NT2/D1 (cell line): ENCODE results near the gene STK24.

Experiments used
- DNase-seq: peaks from one replicate; pipeline ENCODE4 v3.0.0-alpha.2; 2011; ENCODE audit warnings: low read depth, low spot score
- H3K27me3 ChIP-seq: 2 replicates; pipeline ENCODE4 v1.6.0; 2011; ENCODE audit warnings: mild to moderate bottlenecking; ENCODE audit not compliant: insufficient read length, insufficient read depth
- H3K36me3 ChIP-seq: 2 replicates; pipeline ENCODE4 v1.6.1; 2011; ENCODE audit warnings: mild to moderate bottlenecking, low read length, mixed read lengths; ENCODE audit not compliant: insufficient read depth, insufficient read length
- H3K4me1 ChIP-seq: 2 replicates; pipeline ENCODE4 v1.5.1; 2011; ENCODE audit not compliant: insufficient read depth, insufficient read length
- H3K4me3 ChIP-seq: 2 replicates; pipeline ENCODE4 v1.5.1; 2011; ENCODE audit warnings: low read depth; ENCODE audit not compliant: insufficient read length
- H3K9ac ChIP-seq: 2 replicates; pipeline ENCODE4 v1.6.0; 2011; ENCODE audit warnings: low read depth; ENCODE audit not compliant: insufficient read length
- H3K9me3 ChIP-seq: 2 replicates; pipeline ENCODE4 v1.5.1; 2011; ENCODE audit warnings: mild to moderate bottlenecking, low read length; ENCODE audit not compliant: insufficient read depth
- SUZ12 ChIP-seq: IDR thresholded peaks from 2 replicates; pipeline ENCODE4 v1.6.1; 2011; ENCODE audit not compliant: insufficient read length, insufficient read depth; ENCODE audit errors: extremely low read depth
- YY1 ChIP-seq: IDR thresholded peaks from 2 replicates; pipeline ENCODE4 v1.6.1; 2011; ENCODE audit not compliant: insufficient read length, insufficient read depth
- ZNF274 ChIP-seq: IDR thresholded peaks from 2 replicates; pipeline ENCODE4 v1.6.1; 2011; ENCODE audit warnings: mild to moderate bottlenecking, low read depth, low read length

The STK24 gene

DNA sequence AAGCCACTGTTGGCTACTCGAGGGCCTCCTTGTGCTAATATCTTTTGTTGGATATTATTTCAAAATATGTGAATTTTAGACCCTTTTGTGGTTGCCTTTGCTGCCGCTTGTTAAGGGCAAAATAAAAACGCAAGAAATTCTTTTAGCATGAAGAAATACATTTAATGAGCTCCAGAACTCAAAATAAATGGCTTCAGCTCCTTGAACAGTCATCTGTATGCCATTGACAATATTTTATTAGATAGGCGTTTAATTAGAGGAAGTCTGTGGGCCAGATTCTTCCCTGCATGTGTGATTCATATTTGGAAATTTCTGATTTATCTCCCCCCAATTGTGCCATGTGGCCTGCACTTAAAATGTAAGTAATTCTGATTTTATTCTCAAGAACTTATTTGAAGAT, 177.2 kb downstream of the STK24 start:
- no peak overlapping the region for H3K4me3 ChIP-seq
- no peaks in the 10 kb centered on the region for H3K4me1 ChIP-seq
- H3K27me3 ChIP-seq: no peaks in the 10 kb centered on the region
- H3K9me3 ChIP-seq: no peaks in the 10 kb centered on the region
- H3K36me3 ChIP-seq: peaks cover 31% of the 10 kb centered on the region
- DNase-seq: no peak
- no peak for TF ChIP-seq ZNF274
- no peak for TF ChIP-seq YY1
- no peak for TF ChIP-seq SUZ12
- no peak overlapping the region for H3K9ac ChIP-seq

DNA sequence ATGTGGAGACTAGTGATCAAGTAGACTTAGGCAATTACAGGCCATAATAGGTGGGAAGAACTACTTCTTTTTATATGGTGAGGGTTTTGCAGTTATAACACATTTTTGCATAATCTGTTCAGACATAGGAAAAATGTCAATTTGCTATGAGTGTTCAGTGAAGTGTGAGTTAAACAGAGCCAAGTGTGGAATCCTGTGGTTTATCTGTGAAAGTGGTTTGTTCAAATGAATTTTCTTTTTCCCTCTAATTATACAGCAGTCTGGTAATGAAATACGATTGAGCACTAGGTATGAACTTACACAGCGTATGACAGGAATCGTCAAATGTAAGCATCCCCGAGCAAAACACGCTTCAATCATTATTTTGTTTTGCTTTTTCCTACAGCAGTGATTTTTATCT, 178.3 kb downstream of the STK24 start:
- Histone ChIP-seq H3K36me3 (peaks cover 32% of the 10 kb centered on the region), H3K9ac (no peak overlapping the region), H3K27me3 (no peaks in the 10 kb centered on the region), H3K9me3 (no peaks in the 10 kb centered on the region), H3K4me3 (no peak overlapping the region), H3K4me1 (no peaks in the 10 kb centered on the region)
- TF ChIP-seq YY1 (no peak), ZNF274 (no peak), SUZ12 (no peak)
- no peak for DNase-seq

DNA sequence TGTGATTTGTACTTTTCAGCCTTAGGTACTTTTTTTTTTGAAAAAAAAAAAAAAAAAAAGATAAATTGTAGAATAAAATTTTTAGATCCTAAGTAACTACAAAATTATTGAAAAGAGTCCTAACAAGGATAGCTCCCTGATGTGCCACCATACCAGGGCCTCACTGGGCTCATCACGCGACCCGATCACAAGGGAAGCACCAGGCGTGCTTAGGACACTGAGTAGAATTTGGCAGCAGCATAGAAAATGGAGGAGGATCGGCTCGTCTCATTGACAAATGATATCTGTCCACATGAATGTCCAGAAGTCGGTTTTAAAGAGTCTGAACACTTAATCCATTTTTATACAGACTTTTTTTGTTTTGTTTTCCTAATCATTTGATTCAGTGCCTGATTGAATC, 179.0 kb downstream of the STK24 start:
- peaks cover 31% of the 10 kb centered on the region for H3K36me3 ChIP-seq
- no peak for TF ChIP-seq SUZ12
- TF ChIP-seq YY1: no peak
- no peak for TF ChIP-seq ZNF274
- no peak for DNase-seq
- H3K9ac ChIP-seq: no peak overlapping the region
- no peak overlapping the region for H3K4me3 ChIP-seq
- no peaks in the 10 kb centered on the region for H3K9me3 ChIP-seq
- H3K4me1 ChIP-seq: no peaks in the 10 kb centered on the region
- no peaks in the 10 kb centered on the region for H3K27me3 ChIP-seq

DNA sequence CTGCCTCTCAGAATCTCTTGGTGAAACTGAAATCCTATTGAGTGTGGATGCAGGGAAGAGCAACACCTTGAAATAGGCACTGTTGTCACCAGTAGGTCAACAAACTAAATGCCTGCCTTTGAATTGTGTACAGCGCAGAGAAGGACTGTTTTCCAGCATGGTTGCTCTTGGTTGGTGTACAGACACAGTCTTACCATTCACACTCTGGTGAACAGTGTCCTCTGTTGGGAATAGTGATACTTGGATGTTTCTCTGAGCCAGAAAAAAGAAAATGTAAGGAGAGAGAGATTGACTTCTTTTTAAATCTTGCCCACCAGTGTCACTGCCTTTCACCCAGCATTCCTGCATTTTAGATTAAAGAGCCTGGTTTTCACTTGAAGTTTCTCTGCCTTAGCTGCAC, 179.7 kb downstream of the STK24 start:
- no peak for TF ChIP-seq SUZ12
- TF ChIP-seq YY1: no peak
- no peak for TF ChIP-seq ZNF274

DNA sequence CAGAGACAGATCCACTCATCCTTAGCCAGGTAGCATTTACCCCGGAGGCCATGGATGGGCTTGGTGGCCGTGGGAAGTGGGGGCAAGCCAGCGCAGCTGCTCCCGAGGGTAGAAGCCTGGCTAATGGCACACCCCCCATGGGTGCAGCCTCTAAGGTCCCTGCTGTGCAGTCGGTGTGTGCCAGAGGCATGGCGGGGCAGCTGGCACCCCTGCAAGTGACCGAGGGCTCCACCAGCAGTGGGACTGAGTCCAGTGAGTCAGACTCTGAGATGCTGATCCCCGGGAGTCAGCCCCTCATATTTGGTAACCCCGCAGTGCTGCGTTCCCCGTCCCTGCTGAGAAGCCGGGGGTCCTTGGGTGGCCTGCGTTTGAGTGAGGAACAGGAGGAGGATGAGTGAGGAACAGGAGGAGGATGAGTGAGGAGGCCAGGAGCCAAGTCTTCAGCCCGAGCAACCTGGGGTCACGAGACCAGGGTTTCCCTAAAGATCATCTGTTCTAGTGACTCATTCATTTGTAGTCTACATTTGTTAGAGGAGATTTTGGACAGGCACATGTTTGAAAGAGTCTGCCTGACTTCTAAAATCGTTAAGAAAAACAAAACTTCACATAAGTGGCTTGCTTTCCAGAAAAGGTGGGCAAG, 180.7 kb downstream of the STK24 start:
- H3K9me3 ChIP-seq: no peaks in the 10 kb centered on the region
- no peak for TF ChIP-seq YY1
- TF ChIP-seq ZNF274: no peak
- TF ChIP-seq SUZ12: no peak
- DNase-seq: no peak
- no peaks in the 10 kb centered on the region for H3K4me1 ChIP-seq
- H3K4me3 ChIP-seq: no peak overlapping the region
- peaks cover 31% of the 10 kb centered on the region for H3K36me3 ChIP-seq
- H3K9ac ChIP-seq: no peak overlapping the region
- H3K27me3 ChIP-seq: no peaks in the 10 kb centered on the region

More for the DNA sequence above, 179.7 kb downstream of the STK24 start:
- Histone ChIP-seq H3K27me3 (no peaks in the 10 kb centered on the region), H3K9ac (no peak overlapping the region), H3K9me3 (no peaks in the 10 kb centered on the region), H3K36me3 (peaks cover 31% of the 10 kb centered on the region), H3K4me3 (no peak overlapping the region), H3K4me1 (no peaks in the 10 kb centered on the region)
- DNase-seq: no peak
